Measurements from ENCODE around the gene E2F7.
"Not testable (repeated sequence)": the region's sequence is repeated elsewhere in the genome, so short reads cannot be mapped to it uniquely, and the experiment has no call there.

E2F7 gene

GRCh38 chr12:77097846-77098245 is 32.5 kb upstream of the E2F7 start:
- TF ChIP-seq EZH2 (IDR thresholded peaks at IDR 0.05; ENCODE audit: borderline replicate concordance, low read length) (no peak), CTCF (IDR thresholded peaks at IDR 0.05; ENCODE audit: low read length) (no peak)
- H3K9me3 ChIP-seq (ENCODE audit: low read length) = no peaks in the 10 kb centered on the region

GRCh38 chr12:77092227-77092626 is 26.9 kb upstream of the E2F7 start:
- H3K9ac ChIP-seq (ENCODE audit: low read length); H3K4me1 ChIP-seq (ENCODE audit: insufficient read depth, low read length, severe bottlenecking); H4K20me1 ChIP-seq (ENCODE audit: insufficient read depth, low read length); H3K9me2 ChIP-seq (ENCODE audit: low read depth, low read length); H3K27me3 ChIP-seq (ENCODE audit: insufficient read depth, low read length); H3K9me3 ChIP-seq (ENCODE audit: low read length); H3F3A ChIP-seq (ENCODE audit: insufficient read depth, low read length); H3K4me2 ChIP-seq (ENCODE audit: low read length); H3K27ac ChIP-seq (ENCODE audit: low read depth, low read length, poor library complexity, severe bottlenecking); H3K4me3 ChIP-seq (ENCODE audit: low read depth, low read length, poor library complexity, severe bottlenecking); H3K79me2 ChIP-seq (ENCODE audit: insufficient read depth, low read length); H2AFZ ChIP-seq (ENCODE audit: low read length); H3K36me3 ChIP-seq (ENCODE audit: insufficient read depth, low read length): not testable (repeated sequence)

More at GRCh38 chr12:77097846-77098245, 32.5 kb upstream of the E2F7 start:
- no peaks in the 10 kb centered on the region for H3K27me3 ChIP-seq (ENCODE audit: insufficient read depth, low read length)
- no peaks in the 10 kb centered on the region for H3K79me2 ChIP-seq (ENCODE audit: insufficient read depth, low read length)
- H3K4me3 ChIP-seq (ENCODE audit: low read depth, low read length, poor library complexity, severe bottlenecking) = no peak overlapping the region
- H3K4me1 ChIP-seq (ENCODE audit: insufficient read depth, low read length, severe bottlenecking) = no peaks in the 10 kb centered on the region
- H3K9me2 ChIP-seq (ENCODE audit: low read depth, low read length) = no peaks in the 10 kb centered on the region
- H3F3A ChIP-seq (ENCODE audit: insufficient read depth, low read length) = no peaks in the 10 kb centered on the region
- H3K27ac ChIP-seq (ENCODE audit: low read depth, low read length, poor library complexity, severe bottlenecking) = no peak overlapping the region
- no peaks in the 10 kb centered on the region for H3K36me3 ChIP-seq (ENCODE audit: insufficient read depth, low read length)
- H3K9ac ChIP-seq (ENCODE audit: low read length) = no peak overlapping the region
- no peaks in the 10 kb centered on the region for H4K20me1 ChIP-seq (ENCODE audit: insufficient read depth, low read length)
- H3K4me2 ChIP-seq (ENCODE audit: low read length) = no peak overlapping the region
- no peak overlapping the region for H2AFZ ChIP-seq (ENCODE audit: low read length)

- no peaks in the 10 kb centered on the region for H4K20me1 ChIP-seq (ENCODE audit: insufficient read depth, low read length)
- no peaks in the 10 kb centered on the region for H3K79me2 ChIP-seq (ENCODE audit: insufficient read depth, low read length)
- H3K4me3 ChIP-seq (ENCODE audit: low read depth, low read length, poor library complexity, severe bottlenecking) = no peak overlapping the region
- no peak overlapping the region for H3K9ac ChIP-seq (ENCODE audit: low read length)
- TF ChIP-seq CTCF (IDR thresholded peaks at IDR 0.05; ENCODE audit: low read length) (no peak), EZH2 (IDR thresholded peaks at IDR 0.05; ENCODE audit: borderline replicate concordance, low read length) (no peak)
- H3K27me3 ChIP-seq (ENCODE audit: insufficient read depth, low read length) = no peaks in the 10 kb centered on the region
- no peaks in the 10 kb centered on the region for H3K36me3 ChIP-seq (ENCODE audit: insufficient read depth, low read length)
- H3K27ac ChIP-seq (ENCODE audit: low read depth, low read length, poor library complexity, severe bottlenecking) = no peak overlapping the region
- H3K4me1 ChIP-seq (ENCODE audit: insufficient read depth, low read length, severe bottlenecking) = no peaks in the 10 kb centered on the region
- no peak overlapping the region for H3K4me2 ChIP-seq (ENCODE audit: low read length)
- no peaks in the 10 kb centered on the region for H3F3A ChIP-seq (ENCODE audit: insufficient read depth, low read length)
- H3K9me3 ChIP-seq (ENCODE audit: low read length) = no peaks in the 10 kb centered on the region
- no peak overlapping the region for H2AFZ ChIP-seq (ENCODE audit: low read length)
- H3K9me2 ChIP-seq (ENCODE audit: low read depth, low read length) = no peaks in the 10 kb centered on the region
Observed at GRCh38 chr12:77089686-77090220, 24.4 kb upstream of the E2F7 start.

GRCh38 chr12:77087427-77087826 is 22.1 kb upstream of the E2F7 start:
- no peak for TF ChIP-seq CTCF (IDR thresholded peaks at IDR 0.05; ENCODE audit: low read length)
- no peak for TF ChIP-seq EZH2 (IDR thresholded peaks at IDR 0.05; ENCODE audit: borderline replicate concordance, low read length)
- Histone ChIP-seq H3K27me3 (ENCODE audit: insufficient read depth, low read length) (no peaks in the 10 kb centered on the region), H3K4me2 (ENCODE audit: low read length) (no peak overlapping the region), H3K36me3 (ENCODE audit: insufficient read depth, low read length) (no peaks in the 10 kb centered on the region), H3K9me2 (ENCODE audit: low read depth, low read length) (no peaks in the 10 kb centered on the region), H4K20me1 (ENCODE audit: insufficient read depth, low read length) (no peaks in the 10 kb centered on the region), H2AFZ (ENCODE audit: low read length) (no peak overlapping the region), H3K27ac (ENCODE audit: low read depth, low read length, poor library complexity, severe bottlenecking) (no peak overlapping the region), H3F3A (ENCODE audit: insufficient read depth, low read length) (no peaks in the 10 kb centered on the region), H3K4me3 (ENCODE audit: low read depth, low read length, poor library complexity, severe bottlenecking) (no peak overlapping the region), H3K79me2 (ENCODE audit: insufficient read depth, low read length) (no peaks in the 10 kb centered on the region), H3K9ac (ENCODE audit: low read length) (no peak overlapping the region), H3K9me3 (ENCODE audit: low read length) (no peaks in the 10 kb centered on the region), H3K4me1 (ENCODE audit: insufficient read depth, low read length, severe bottlenecking) (no peaks in the 10 kb centered on the region)

All from OCI-LY1 (cell line).